Kidney (tissue), 14 donors: ENCODE results near the gene CPM. TPM values are rescaled to one million over a fixed set of nuclear protein-coding genes. Genes with fewer than 3 reads are reported as not detected.

ENCODE experiments used
- DNase-seq, 5 donors: peaks; one replicate each; pipeline ENCODE4 v3.0.0-alpha.2; 2013 to 2020
- FAIRE-seq: peaks from 2 replicates; lab custom pipeline; 2012; peaks lifted over from hg19 to GRCh38; lab: Jason Lieb, UNC
- H3K27ac ChIP-seq, 2 donors: one replicate each; pipeline ENCODE4 v1.7.0; 2013; ENCODE audit warnings: low read depth in 2 of 2, low read length in 2 of 2, inconsistent platforms in 1 of 2
- H3K27me3 ChIP-seq: one replicate; pipeline ENCODE4 v1.7.1; 2013; ENCODE audit warnings: low read length, inconsistent platforms; ENCODE audit not compliant: control insufficient read depth, insufficient read depth
- H3K36me3 ChIP-seq, 3 donors: one replicate each; pipeline versions ENCODE4 v1.7.0 to v1.7.1; 2013; ENCODE audit warnings: low read length in 3 of 3, control low read depth in 1 of 3, inconsistent platforms in 1 of 3; ENCODE audit not compliant: insufficient read depth in 3 of 3, control insufficient read depth in 2 of 3
- H3K4me1 ChIP-seq, 3 donors: one replicate each; pipeline versions ENCODE4 v1.7.0 to v1.7.1; 2013; ENCODE audit warnings: low read length in 3 of 3, inconsistent platforms in 1 of 3, low read depth in 1 of 3; ENCODE audit not compliant: control insufficient read depth in 2 of 3, insufficient read depth in 2 of 3
- H3K4me3 ChIP-seq, 3 donors: one replicate each; pipeline versions ENCODE4 v1.7.0 to v1.8.1; 2013; ENCODE audit warnings: low read length in 3 of 3, control low read depth in 1 of 3, inconsistent platforms in 1 of 3
- H3K9ac ChIP-seq, 3 donors: one replicate each; pipeline versions ENCODE4 v1.7.0 to v1.7.1; 2013; ENCODE audit warnings: low read length in 3 of 3, control low read depth in 1 of 3, inconsistent platforms in 1 of 3
- H3K9me3 ChIP-seq, 3 donors: one replicate each; pipeline versions ENCODE4 v1.7.0 to v1.7.1; 2013; ENCODE audit warnings: low read length in 3 of 3, control low read depth in 1 of 3, inconsistent platforms in 1 of 3; ENCODE audit not compliant: control insufficient read depth in 2 of 3, insufficient read depth in 1 of 3
- intact Hi-C: fragments of 100-400 bp; cut with DNase I; formaldehyde crosslinking; loops from one replicate; pipeline ENCODE4 v1.11.1; 2022
- polyA plus RNA-seq: library from polyadenylated mRNA; stranded (reverse); fragments of 350-450 nt; fragmentation: Illumina TruSeq; extraction: RNeasy Lipid Tissue Mini Kit (QIAGEN cat#74804); gene quantifications from one replicate; pipeline ENCODE4 v1.2.3, GENCODE V29; 2014; ENCODE audit warnings: low read depth, low replicate concordance; ENCODE audit not compliant: insufficient read depth
- total RNA-seq: library from RNA; stranded (reverse); fragmentation: NEBNext Ultra II Directional; extraction: Animal tissue kit (Norgen Biotek cat#: 25700); gene quantifications from one replicate; pipeline ENCODE4 v1.2.1, GENCODE V29; 2021
- TF ChIP-seq, protein P1 (sequence below): IDR thresholded peaks from 3 replicates; pipeline ENCODE4 v1.5.1; 2012; ENCODE audit warnings: mild to moderate bottlenecking, moderate library complexity, borderline replicate concordance; ENCODE audit not compliant: insufficient read depth; ENCODE audit errors: extremely low read depth
- donor health status: control.
- donor health status: control.
- donor health status: control.
- donor health status: control.
- donor health status: control.
- donor health status: DM: yes; HTN: yes; CAD: no.
- donor health status: Normal renal cell carcinoma (clear cell type).

The CPM gene
- total and polyA plus RNA-seq, 2 donors from 2014 or later, result 35.7 to 144 TPM

DNA sequence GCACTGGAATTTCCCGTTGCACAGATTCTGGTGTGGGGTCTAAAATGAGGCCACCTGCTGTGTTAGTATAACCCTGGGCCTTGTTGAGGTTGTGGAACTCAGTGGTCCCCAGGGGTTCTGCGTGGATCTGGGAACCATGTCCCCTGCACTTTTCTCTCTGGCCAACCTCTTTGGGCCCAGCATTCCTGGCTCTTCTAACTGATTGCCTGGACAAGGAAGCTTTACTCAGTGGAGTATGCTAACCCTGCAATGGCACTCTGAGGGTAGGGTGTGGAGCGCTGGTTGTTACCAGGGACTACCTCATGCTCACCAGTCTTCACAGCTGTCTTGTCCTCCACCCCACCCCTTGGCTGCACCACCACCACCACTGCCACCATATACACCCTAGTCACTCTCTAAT, 39.2 kb downstream of the CPM start:
- no peak for DNase-seq
- no peaks in the 10 kb centered on the region for H3K9me3 ChIP-seq
- H3K9ac ChIP-seq, result no peak overlapping the region
- H3K27ac ChIP-seq, result no peak overlapping the region
- H3K4me1 ChIP-seq, result peaks cover 3 to 18% (median 13%) of the 10 kb centered on the region in 3 donors
- H3K4me3 ChIP-seq, result no peak overlapping the region
- TF ChIP-seq, protein P1, sequence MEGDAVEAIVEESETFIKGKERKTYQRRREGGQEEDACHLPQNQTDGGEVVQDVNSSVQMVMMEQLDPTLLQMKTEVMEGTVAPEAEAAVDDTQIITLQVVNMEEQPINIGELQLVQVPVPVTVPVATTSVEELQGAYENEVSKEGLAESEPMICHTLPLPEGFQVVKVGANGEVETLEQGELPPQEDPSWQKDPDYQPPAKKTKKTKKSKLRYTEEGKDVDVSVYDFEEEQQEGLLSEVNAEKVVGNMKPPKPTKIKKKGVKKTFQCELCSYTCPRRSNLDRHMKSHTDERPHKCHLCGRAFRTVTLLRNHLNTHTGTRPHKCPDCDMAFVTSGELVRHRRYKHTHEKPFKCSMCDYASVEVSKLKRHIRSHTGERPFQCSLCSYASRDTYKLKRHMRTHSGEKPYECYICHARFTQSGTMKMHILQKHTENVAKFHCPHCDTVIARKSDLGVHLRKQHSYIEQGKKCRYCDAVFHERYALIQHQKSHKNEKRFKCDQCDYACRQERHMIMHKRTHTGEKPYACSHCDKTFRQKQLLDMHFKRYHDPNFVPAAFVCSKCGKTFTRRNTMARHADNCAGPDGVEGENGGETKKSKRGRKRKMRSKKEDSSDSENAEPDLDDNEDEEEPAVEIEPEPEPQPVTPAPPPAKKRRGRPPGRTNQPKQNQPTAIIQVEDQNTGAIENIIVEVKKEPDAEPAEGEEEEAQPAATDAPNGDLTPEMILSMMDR, result no peak
- no peaks in the 10 kb centered on the region for H3K27me3 ChIP-seq
- no peak for FAIRE-seq
- peaks cover 0 to 4% (median 0%) of the 10 kb centered on the region in 3 donors for H3K36me3 ChIP-seq
- intact Hi-C loops, result no loop called here

DNA sequence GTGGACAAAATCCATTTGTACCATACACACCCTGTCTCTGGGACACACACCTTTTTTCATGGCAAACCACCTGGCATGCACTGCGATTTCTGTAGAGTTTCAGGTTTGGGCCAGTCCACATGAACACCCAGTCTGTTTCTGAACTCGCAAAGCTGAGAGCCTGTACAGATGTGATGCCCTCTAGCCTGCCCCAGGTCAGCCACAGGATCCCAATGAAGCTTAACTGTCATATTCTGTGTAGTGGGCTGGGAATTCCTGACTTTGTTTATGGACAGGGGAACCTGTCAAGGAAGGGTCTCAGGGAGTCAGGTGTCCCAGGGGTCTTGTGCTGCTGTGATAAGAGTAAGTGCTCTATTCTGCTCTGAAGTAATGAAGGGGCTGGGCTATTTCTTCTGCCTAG, 39.8 kb downstream of the CPM start:
- Histone ChIP-seq H3K9ac (no peak overlapping the region), H3K27ac (no peak overlapping the region), H3K9me3 (no peaks in the 10 kb centered on the region), H3K4me3 (no peak overlapping the region), H3K4me1 (peaks cover 3 to 13% (median 9%) of the 10 kb centered on the region in 3 donors), H3K27me3 (no peaks in the 10 kb centered on the region), H3K36me3 (peaks cover 0 to 4% (median 0%) of the 10 kb centered on the region in 3 donors)
- intact Hi-C loops, result no loop called here
- DNase-seq (no peak), FAIRE-seq (no peak)
- TF ChIP-seq, protein P1, result no peak

DNA sequence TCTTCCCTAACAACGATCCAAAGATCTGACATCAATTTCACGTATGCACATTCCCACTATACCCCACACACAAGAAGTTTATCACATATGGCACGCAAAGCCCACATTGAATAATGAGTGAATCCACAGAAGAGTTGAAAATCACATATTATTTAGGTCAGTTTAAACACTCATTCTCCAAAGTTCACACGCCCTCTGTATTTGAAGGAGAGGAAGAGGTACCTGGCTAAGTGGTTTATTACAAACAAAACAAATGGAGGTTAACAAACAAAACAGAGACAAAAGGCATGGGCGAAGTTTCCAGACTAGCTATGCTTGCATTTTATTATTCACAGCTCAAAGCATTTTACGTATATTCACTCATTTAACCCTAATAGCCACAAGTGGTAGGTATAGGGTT, 41.8 kb downstream of the CPM start:
- H3K9me3 ChIP-seq, result no peaks in the 10 kb centered on the region

More for the DNA sequence above, 41.8 kb downstream of the CPM start:
- no peaks in the 10 kb centered on the region for H3K27me3 ChIP-seq
- intact Hi-C loops, result no loop called here
- H3K27ac ChIP-seq, result no peak overlapping the region
- FAIRE-seq (no peak), DNase-seq (no peak)
- TF ChIP-seq, protein P1, result no peak
- no peak overlapping the region for H3K4me3 ChIP-seq
- H3K36me3 ChIP-seq, result peaks cover 0 to 4% (median 0%) of the 10 kb centered on the region in 3 donors
- no peak overlapping the region for H3K9ac ChIP-seq
- H3K4me1 ChIP-seq, result peaks cover 0 to 3% (median 0%) of the 10 kb centered on the region in 3 donors
